ENCODE data around the gene CCDC178.

DNA sequence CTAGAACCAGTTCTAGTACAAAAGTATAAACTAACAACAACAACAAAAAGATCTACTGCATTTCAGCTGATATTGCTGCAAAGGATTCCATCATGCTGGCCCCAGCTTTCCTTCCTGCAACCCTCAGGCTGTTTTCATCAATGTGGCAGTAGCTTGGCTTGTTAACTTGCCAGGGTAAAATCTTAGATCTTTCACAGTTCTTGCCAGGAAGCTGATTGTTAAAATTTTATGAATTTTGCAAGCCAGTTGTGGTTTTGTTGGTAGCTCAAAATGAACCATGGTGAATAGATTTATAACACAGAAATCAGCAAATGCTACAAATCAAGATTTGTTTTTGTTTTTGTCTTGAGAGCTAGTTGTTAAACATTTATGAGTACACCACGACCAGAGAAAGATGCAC lies 19.3 kb downstream of the CCDC178 start:
- TF ChIP-seq POLR2A (IDR thresholded peaks at IDR 0.05; ENCODE audit: low read length), result no peak
- TF ChIP-seq GATA1 (IDR thresholded peaks at IDR 0.05; ENCODE audit: low read depth, low read length), result no peak

Data from erythroblast (primary cell).